SU-DHL-6 (cell line): Measurements from ENCODE around the gene FLII.

Source experiments
- EZH2phosphoT487 ChIP-seq: fragments of 200-600 bp; sonication (generic), shearing (Covaris generic); conservative IDR thresholded peaks from 2 replicates; pipeline ENCODE4 v1.6.1; 2018; ENCODE audit warnings: mild to moderate bottlenecking, antibody characterized with exemption, low read length, moderate library complexity, mixed read lengths
- TF ChIP-seq, protein P1 (sequence below): fragments of 200-600 bp; sonication (generic); IDR thresholded peaks from one replicate; pipeline ENCODE4 v1.5.1; 2017; ENCODE audit warnings: antibody characterized with exemption, mild to moderate bottlenecking, low read length, moderate library complexity; ENCODE audit not compliant: insufficient read depth, poor library complexity, severe bottlenecking

DNA sequence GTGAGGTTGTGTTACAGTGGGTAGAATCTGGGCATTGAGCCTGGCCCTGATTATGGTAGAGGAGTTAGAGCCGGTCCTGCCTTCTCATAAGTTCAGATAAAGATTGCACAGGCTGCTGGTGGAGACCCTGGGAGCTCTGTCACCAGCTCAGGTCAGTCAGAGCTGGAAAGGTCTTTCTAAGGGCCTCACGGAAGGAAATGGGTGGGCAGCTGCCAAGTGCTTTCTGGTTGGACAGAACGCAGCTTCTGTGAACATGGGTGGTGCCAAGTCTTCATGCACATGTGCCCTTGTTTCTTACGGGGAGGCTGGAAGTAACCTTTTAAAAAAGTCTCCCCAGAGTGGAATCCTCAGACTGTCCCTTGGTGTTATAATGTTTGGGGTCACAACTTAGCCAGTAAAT is 60.0 kb downstream of the FLII start:
- TF ChIP-seq, protein P1, sequence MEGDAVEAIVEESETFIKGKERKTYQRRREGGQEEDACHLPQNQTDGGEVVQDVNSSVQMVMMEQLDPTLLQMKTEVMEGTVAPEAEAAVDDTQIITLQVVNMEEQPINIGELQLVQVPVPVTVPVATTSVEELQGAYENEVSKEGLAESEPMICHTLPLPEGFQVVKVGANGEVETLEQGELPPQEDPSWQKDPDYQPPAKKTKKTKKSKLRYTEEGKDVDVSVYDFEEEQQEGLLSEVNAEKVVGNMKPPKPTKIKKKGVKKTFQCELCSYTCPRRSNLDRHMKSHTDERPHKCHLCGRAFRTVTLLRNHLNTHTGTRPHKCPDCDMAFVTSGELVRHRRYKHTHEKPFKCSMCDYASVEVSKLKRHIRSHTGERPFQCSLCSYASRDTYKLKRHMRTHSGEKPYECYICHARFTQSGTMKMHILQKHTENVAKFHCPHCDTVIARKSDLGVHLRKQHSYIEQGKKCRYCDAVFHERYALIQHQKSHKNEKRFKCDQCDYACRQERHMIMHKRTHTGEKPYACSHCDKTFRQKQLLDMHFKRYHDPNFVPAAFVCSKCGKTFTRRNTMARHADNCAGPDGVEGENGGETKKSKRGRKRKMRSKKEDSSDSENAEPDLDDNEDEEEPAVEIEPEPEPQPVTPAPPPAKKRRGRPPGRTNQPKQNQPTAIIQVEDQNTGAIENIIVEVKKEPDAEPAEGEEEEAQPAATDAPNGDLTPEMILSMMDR = no peak
- no peak for TF ChIP-seq EZH2phosphoT487
